ENCODE data around the gene ZNF236. TPM values are rescaled to one million over a fixed set of nuclear protein-coding genes. Genes with fewer than 3 reads are reported as not detected.

The ZNF236 gene
- total and polyA plus RNA-seq, 7 donors = 0.60 to 26.6 (median 18.9) TPM

DNA sequence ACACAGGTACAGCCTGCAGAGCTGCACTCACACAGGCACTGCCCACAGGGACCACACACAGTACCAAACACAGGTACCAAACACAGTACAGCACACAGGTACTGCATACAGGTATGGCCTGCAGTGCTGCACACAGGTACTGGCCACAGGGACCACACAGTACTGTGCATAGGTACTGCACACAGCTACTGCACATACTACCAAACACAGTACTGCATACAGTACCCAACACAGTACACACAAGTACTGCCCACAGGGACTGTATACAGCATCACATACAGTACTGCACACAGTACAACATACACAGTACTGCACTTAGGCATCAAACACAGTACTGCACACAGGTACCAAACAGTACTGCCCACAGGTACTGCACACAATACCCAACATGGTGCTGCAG lies 74.3 kb downstream of the ZNF236 start:
- peaks cover 31 to 76% (median 40%) of the 10 kb centered on the region in 4 donors for H3K36me3 ChIP-seq

DNA sequence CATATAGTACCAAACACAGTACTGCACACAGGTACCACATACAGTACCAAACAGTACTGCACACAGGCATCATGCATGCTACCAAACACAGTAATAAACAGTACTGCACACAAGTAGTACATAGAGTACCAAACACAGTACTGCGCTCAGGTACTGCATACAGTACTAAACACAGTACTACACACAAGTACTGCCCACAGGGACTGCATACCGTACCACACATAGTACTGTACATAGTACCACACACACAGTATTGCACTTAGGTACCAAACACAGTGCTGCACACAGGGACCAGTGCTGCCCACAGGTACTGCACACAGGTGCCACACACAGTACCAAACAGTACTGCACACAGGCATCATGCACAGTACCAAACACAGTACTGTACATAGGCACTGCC lies 74.9 kb downstream of the ZNF236 start:
- H3K36me3 ChIP-seq = peaks cover 31 to 76% (median 40%) of the 10 kb centered on the region in 4 donors
- TF ChIP-seq POLR2AphosphoS5 (IDR thresholded peaks at IDR 0.05) = no peak

More for the DNA sequence above, 74.3 kb downstream of the ZNF236 start:
- H3K9me3 ChIP-seq = no peaks in the 10 kb centered on the region
- H3K4me1 ChIP-seq = no peaks in the 10 kb centered on the region
- TF ChIP-seq POLR2A (IDR thresholded peaks at IDR 0.05) = no peak
- TF ChIP-seq EP300 (IDR thresholded peaks at IDR 0.05) = no peak
- no peak for TF ChIP-seq POLR2AphosphoS5 (IDR thresholded peaks at IDR 0.05)
- no peak overlapping the region for H3K27ac ChIP-seq
- intact Hi-C loops (cut with DNase I) = no loop called here
- DNase-seq = no peak
- no peaks in the 10 kb centered on the region for H3K27me3 ChIP-seq
- no peak overlapping the region for H3K4me3 ChIP-seq

DNA sequence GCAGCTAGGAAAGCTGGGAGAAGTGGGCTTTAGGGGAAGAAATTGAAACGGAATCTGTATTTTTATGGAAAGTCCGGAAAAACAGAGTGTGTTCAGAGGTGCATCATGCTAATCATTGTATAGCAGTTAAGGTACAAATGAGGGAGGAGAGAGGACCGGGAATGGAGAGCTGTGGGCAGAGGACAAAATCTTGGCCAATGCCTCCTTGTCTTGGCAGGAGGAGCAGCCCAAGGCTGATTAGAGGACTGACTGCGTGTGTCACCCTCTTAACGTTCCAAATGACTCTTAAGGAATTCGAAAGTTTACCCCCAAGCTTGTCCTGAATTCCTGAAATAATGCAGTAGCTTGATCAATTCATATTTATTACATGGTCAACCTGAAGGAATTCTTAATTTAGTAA lies 81.0 kb downstream of the ZNF236 start:
- 94 to 95% methylated on average over 6 of the region's 6 CpGs for WGBS, 2 donors
- H3K4me3 ChIP-seq = no peak overlapping the region
- H3K27me3 ChIP-seq = no peaks in the 10 kb centered on the region
- no peak overlapping the region for H3K27ac ChIP-seq
- no peak for TF ChIP-seq POLR2A (IDR thresholded peaks at IDR 0.05)
- no peak for TF ChIP-seq EP300 (IDR thresholded peaks at IDR 0.05)
- TF ChIP-seq POLR2AphosphoS5 (IDR thresholded peaks at IDR 0.05) = no peak
- TF ChIP-seq, protein P1, sequence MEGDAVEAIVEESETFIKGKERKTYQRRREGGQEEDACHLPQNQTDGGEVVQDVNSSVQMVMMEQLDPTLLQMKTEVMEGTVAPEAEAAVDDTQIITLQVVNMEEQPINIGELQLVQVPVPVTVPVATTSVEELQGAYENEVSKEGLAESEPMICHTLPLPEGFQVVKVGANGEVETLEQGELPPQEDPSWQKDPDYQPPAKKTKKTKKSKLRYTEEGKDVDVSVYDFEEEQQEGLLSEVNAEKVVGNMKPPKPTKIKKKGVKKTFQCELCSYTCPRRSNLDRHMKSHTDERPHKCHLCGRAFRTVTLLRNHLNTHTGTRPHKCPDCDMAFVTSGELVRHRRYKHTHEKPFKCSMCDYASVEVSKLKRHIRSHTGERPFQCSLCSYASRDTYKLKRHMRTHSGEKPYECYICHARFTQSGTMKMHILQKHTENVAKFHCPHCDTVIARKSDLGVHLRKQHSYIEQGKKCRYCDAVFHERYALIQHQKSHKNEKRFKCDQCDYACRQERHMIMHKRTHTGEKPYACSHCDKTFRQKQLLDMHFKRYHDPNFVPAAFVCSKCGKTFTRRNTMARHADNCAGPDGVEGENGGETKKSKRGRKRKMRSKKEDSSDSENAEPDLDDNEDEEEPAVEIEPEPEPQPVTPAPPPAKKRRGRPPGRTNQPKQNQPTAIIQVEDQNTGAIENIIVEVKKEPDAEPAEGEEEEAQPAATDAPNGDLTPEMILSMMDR (IDR thresholded peaks at IDR 0.05) = no peak
- intact Hi-C loops (cut with DNase I) = no loop called here
- H3K4me1 ChIP-seq = no peaks in the 10 kb centered on the region
- peaks cover 0 to 72% (median 20%) of the 10 kb centered on the region in 4 donors for H3K36me3 ChIP-seq
- no peaks in the 10 kb centered on the region for H3K9me3 ChIP-seq
- DNase-seq = no peak

More for the DNA sequence above, 74.9 kb downstream of the ZNF236 start:
- Histone ChIP-seq H3K27me3 (no peaks in the 10 kb centered on the region), H3K9me3 (no peaks in the 10 kb centered on the region), H3K27ac (no peak overlapping the region), H3K4me3 (no peak overlapping the region), H3K4me1 (no peaks in the 10 kb centered on the region)
- 97 to 99% methylated on average over 2 of the region's 2 CpGs for WGBS, 2 donors
- no peak for DNase-seq
- intact Hi-C loops (cut with DNase I) = no loop called here

DNA sequence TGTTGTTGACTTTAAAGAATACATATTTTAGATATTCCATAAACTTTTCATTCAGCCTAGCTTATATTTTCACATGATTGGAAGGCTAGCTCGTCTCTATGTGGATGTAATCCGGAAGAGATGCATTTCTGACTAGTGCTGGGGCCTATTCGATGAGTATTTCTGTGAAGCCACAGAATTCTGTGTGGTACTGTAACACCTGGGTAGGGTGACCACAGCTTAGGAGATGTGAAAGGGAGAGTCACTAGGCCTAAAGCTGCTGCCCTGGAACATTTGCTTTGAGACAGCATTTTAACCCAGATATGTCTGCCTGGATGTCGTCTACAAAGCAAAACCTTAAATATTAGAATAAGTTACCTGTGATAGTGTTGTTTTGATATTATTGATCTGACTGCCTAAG lies 83.5 kb downstream of the ZNF236 start:
- Histone ChIP-seq H3K27me3 (no peaks in the 10 kb centered on the region), H3K27ac (no peak overlapping the region), H3K36me3 (peaks cover 5 to 74% (median 23%) of the 10 kb centered on the region in 4 donors), H3K9me3 (no peaks in the 10 kb centered on the region), H3K4me3 (no peak overlapping the region), H3K4me1 (no peaks in the 10 kb centered on the region)
- DNase-seq = no peak
- TF ChIP-seq, protein P1 (IDR thresholded peaks at IDR 0.05) = no peak
- TF ChIP-seq POLR2AphosphoS5 (IDR thresholded peaks at IDR 0.05) (no peak), POLR2A (IDR thresholded peaks at IDR 0.05) (no peak), EP300 (IDR thresholded peaks at IDR 0.05) (no peak)
- intact Hi-C loops (cut with DNase I) = no loop called here
- 93 to 96% methylated on average over 4 of the region's 4 CpGs for WGBS, 2 donors

DNA sequence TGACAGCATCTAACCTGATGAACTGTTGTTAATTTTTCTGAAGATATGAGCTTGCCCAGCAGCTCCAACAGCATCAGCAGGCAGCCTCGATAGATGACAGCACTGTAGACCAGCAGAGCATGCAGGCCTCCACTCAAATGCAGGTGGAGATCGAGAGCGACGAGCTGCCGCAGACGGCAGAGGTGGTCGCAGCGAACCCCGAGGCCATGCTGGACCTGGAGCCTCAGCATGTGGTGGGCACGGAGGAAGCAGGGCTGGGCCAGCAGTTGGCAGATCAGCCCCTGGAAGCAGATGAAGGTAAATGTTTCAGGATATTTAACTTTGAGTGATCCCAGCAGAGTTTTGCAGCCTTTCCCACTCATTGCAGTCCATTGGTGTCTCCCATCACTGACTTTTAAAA lies 85.9 kb downstream of the ZNF236 start:
- H3K4me3 ChIP-seq = no peak overlapping the region
- H3K27ac ChIP-seq = no peak overlapping the region
- no peaks in the 10 kb centered on the region for H3K9me3 ChIP-seq
- WGBS, 2 donors = 97 to 98% methylated on average over 10 of the region's 10 CpGs
- H3K36me3 ChIP-seq = peaks cover 5 to 87% (median 28%) of the 10 kb centered on the region in 4 donors
- intact Hi-C loops (cut with DNase I) = no loop called here
- no peaks in the 10 kb centered on the region for H3K27me3 ChIP-seq
- no peaks in the 10 kb centered on the region for H3K4me1 ChIP-seq
- DNase-seq = no peak
- TF ChIP-seq POLR2AphosphoS5 (IDR thresholded peaks at IDR 0.05) (no peak), EP300 (IDR thresholded peaks at IDR 0.05) (no peak), POLR2A (IDR thresholded peaks at IDR 0.05) (no peak)
- TF ChIP-seq, protein P1 (IDR thresholded peaks at IDR 0.05) = no peak

DNA sequence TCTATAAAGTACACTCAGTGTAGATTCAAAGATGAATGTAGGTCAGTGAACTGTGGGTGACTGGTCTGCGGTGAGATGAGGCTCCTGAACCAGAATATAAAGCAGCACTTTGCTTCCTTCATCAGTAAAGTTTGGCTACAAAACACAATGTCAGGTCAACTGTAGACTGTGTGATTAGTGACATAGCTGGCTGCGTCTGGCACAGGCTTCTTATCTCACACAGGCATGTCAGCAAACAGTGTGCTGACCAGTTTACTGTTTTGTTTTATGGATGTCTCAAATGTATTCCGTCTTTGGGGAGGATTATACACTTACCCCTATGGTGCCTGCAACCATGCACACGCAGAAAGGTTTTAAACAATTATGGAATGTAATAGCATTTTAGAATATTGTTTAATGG lies 87.1 kb downstream of the ZNF236 start:
- intact Hi-C loops (cut with DNase I) = no loop called here
- Histone ChIP-seq H3K27ac (no peak overlapping the region), H3K4me1 (no peaks in the 10 kb centered on the region), H3K4me3 (no peak overlapping the region), H3K27me3 (no peaks in the 10 kb centered on the region), H3K36me3 (peaks cover 13 to 95% (median 30%) of the 10 kb centered on the region in 4 donors), H3K9me3 (no peaks in the 10 kb centered on the region)
- DNase-seq = no peak
- TF ChIP-seq POLR2A (IDR thresholded peaks at IDR 0.05) (no peak), EP300 (IDR thresholded peaks at IDR 0.05) (no peak), POLR2AphosphoS5 (IDR thresholded peaks at IDR 0.05) (no peak)
- TF ChIP-seq, protein P1 (IDR thresholded peaks at IDR 0.05) = no peak
- WGBS, 2 donors = 44 to 74% methylated on average over 4 of the region's 4 CpGs

Data from sigmoid colon (tissue), 7 donors.